Measurements from ENCODE around the gene CALM3.

The CALM3 gene

DNA sequence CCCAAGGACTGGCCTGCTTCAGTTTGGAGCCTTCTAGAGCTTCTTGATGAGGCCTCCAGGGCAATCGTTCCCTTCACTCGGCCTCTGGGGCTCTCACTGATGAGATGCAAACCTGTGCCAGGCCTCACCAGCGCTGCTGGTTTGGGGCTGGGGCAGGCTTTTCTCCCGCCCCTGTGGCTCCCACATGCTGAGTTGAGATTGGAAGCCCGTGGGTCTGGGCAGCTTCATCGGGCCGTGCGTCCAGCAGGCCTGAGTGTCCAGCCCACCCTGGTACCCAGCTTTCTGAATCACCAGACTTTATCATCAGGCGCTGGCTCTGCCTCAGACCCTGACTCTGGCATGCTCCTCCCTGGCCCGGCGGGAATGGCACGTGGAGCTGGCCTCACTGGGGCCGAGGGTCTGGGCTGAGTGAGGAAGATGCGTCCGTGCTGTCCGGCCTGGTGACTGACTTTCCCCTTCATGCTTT, 4.3 kb downstream of the CALM3 start:
- TF ChIP-seq, protein P1, sequence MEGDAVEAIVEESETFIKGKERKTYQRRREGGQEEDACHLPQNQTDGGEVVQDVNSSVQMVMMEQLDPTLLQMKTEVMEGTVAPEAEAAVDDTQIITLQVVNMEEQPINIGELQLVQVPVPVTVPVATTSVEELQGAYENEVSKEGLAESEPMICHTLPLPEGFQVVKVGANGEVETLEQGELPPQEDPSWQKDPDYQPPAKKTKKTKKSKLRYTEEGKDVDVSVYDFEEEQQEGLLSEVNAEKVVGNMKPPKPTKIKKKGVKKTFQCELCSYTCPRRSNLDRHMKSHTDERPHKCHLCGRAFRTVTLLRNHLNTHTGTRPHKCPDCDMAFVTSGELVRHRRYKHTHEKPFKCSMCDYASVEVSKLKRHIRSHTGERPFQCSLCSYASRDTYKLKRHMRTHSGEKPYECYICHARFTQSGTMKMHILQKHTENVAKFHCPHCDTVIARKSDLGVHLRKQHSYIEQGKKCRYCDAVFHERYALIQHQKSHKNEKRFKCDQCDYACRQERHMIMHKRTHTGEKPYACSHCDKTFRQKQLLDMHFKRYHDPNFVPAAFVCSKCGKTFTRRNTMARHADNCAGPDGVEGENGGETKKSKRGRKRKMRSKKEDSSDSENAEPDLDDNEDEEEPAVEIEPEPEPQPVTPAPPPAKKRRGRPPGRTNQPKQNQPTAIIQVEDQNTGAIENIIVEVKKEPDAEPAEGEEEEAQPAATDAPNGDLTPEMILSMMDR (IDR thresholded peaks at IDR 0.05; ENCODE audit: insufficient read depth, low read depth, low read length, missing control alignments), result no peak
- no peak overlapping the region for H3K4me3 ChIP-seq (ENCODE audit: low read length)
- DNase-seq (ENCODE audit: low read depth), result no peak

DNA sequence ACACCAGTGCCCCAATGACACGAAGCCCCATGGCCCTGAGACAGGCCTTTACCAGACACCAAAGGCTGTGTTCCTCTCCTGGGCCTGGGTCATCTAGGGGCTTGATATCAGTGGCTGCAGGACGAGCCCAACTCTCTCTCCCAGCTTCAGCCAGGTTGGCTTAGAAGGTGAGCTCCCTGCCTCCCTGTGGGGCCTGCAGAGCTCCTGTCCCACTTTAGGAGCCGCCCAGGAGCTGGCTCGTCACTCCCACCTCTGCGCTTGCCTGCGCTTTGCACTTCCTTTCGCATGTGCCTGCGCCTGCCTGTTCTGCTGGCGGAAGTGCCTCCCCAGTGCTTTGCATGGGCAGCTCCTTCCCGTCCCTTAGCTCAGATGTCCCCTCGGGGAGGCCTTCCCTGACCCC, 4.9 kb downstream of the CALM3 start:
- TF ChIP-seq, protein P1 (IDR thresholded peaks at IDR 0.05; ENCODE audit: insufficient read depth, low read depth, low read length, missing control alignments), result no peak
- no peak overlapping the region for H3K4me3 ChIP-seq (ENCODE audit: low read length)
- no peak for DNase-seq (ENCODE audit: low read depth)

DNA sequence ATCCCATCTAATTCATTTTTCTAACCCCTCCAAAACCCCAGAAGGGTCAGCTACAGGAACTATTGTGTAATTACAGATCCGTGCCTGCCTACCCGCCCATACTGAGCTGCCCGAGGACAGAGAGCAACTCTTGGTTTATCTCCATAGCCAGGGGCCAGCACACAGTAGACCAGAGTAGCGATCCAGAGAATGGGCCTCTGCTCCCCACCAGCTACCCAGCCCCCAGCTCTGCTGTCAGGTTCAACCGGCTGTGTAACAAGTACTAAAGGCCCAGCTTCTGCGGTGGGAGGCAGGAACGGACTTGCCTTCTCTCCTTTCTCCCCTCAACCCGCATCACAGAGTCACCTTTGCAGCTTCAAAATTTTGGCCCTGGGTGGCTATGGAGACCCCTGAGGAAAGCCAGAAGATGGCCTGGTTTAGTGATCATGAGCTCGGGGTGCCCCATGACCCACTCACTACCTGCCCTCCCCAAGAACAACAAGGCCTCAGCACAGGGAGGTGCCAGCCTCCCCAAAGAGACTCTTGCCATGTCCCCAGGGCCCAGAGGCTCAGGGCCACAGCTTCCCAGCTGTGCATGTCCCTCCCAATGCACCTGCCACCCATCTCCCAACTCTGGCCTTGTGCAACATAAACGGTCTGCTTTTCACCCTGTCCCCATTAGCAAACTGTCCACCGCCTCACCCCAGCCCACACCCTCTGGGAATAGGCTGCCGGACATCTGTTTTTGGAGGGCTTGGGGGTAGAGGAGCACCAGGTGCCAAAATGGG, 5.7 kb downstream of the CALM3 start:
- TF ChIP-seq, protein P1 (IDR thresholded peaks at IDR 0.05; ENCODE audit: insufficient read depth, low read depth, low read length, missing control alignments), result no peak
- no peak overlapping the region for H3K4me3 ChIP-seq (ENCODE audit: low read length)
- DNase-seq (ENCODE audit: low read depth), result peak; percentile 42

GRCh38 chr19:46607448-46607841, 6.3 kb downstream of the CALM3 start:
- DNase-seq (ENCODE audit: low read depth), result no peak
- no peak overlapping the region for H3K4me3 ChIP-seq (ENCODE audit: low read length)
- TF ChIP-seq, protein P1 (IDR thresholded peaks at IDR 0.05; ENCODE audit: insufficient read depth, low read depth, low read length, missing control alignments), result no peak

- no peak for DNase-seq (ENCODE audit: low read depth)
- H3K4me3 ChIP-seq (ENCODE audit: low read length), result no peak overlapping the region
- TF ChIP-seq, protein P1 (IDR thresholded peaks at IDR 0.05; ENCODE audit: insufficient read depth, low read depth, low read length, missing control alignments), result no peak
These were observed 7.0 kb downstream of the CALM3 start for GRCh38 chr19:46608178-46608577.

GRCh38 chr19:46608581-46609345, 7.6 kb downstream of the CALM3 start:
- no peak for DNase-seq (ENCODE audit: low read depth)
- TF ChIP-seq, protein P1 (IDR thresholded peaks at IDR 0.05; ENCODE audit: insufficient read depth, low read depth, low read length, missing control alignments), result no peak
- no peak overlapping the region for H3K4me3 ChIP-seq (ENCODE audit: low read length)

All from epithelial cell of esophagus (primary cell).